Gastroesophageal sphincter (tissue), 3 donors: Measurements from ENCODE around the gene BMPR2.

Experiments used
- EP300 ChIP-seq: sonication (generic); formaldehyde crosslinking; IDR thresholded peaks from one replicate; pipeline ENCODE4 v1.6.1; 2017; ENCODE audit warnings: antibody characterized with exemption, mild to moderate bottlenecking
- POLR2A ChIP-seq, 2 donors: fragments of 450-650 bp; IDR thresholded peaks; one replicate each; pipeline ENCODE4 v1.6.1; 2017; ENCODE audit warnings: antibody characterized with exemption in 2 of 2, mild to moderate bottlenecking in 2 of 2, moderate library complexity in 1 of 2
- POLR2AphosphoS5 ChIP-seq: sonication (generic); formaldehyde crosslinking; IDR thresholded peaks from one replicate; pipeline ENCODE4 v1.6.1; 2017; ENCODE audit warnings: antibody characterized with exemption
- TF ChIP-seq, protein P1 (sequence below), 4 experiments: fragments of 200-600 bp in 2 of 4; fragments of 450-650 bp in 2 of 4; sonication (generic) in 1 of 4; IDR thresholded peaks; one replicate each; pipeline ENCODE4 v1.5.1; 2017 to 2019; ENCODE audit warnings: antibody characterized with exemption in 4 of 4, mild to moderate bottlenecking in 2 of 4, moderate library complexity in 2 of 4

DNA sequence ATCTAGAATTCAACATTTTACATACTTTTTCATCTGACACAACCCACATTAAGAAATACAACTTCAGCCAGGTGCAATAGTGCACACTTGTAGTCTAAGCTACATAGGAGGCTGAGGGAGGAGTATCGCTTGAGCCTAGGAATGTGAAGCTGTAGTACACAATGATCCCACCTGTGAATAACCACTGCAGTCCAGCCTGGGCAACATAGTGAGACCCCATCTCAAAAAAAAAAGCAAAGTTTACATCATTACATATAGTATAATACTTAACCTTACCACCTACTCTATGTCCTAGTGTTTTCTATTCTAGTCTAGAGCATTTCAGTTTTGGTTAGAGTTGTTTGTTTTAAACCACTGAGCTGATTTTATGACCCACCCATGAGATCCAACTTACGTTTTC, 172.1 kb downstream of the BMPR2 start:
- TF ChIP-seq, protein P1, sequence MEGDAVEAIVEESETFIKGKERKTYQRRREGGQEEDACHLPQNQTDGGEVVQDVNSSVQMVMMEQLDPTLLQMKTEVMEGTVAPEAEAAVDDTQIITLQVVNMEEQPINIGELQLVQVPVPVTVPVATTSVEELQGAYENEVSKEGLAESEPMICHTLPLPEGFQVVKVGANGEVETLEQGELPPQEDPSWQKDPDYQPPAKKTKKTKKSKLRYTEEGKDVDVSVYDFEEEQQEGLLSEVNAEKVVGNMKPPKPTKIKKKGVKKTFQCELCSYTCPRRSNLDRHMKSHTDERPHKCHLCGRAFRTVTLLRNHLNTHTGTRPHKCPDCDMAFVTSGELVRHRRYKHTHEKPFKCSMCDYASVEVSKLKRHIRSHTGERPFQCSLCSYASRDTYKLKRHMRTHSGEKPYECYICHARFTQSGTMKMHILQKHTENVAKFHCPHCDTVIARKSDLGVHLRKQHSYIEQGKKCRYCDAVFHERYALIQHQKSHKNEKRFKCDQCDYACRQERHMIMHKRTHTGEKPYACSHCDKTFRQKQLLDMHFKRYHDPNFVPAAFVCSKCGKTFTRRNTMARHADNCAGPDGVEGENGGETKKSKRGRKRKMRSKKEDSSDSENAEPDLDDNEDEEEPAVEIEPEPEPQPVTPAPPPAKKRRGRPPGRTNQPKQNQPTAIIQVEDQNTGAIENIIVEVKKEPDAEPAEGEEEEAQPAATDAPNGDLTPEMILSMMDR (IDR thresholded peaks at IDR 0.05), result no peak
- no peak for TF ChIP-seq POLR2AphosphoS5
- TF ChIP-seq POLR2A (IDR thresholded peaks at IDR 0.05), result no peak
- no peak for TF ChIP-seq EP300
